Measurements from ENCODE around the gene ZNF697. TPM values are rescaled to one million over a fixed set of nuclear protein-coding genes. Genes with fewer than 3 reads are reported as not detected.

ZNF697 gene
- total RNA-seq, 1 donor from 2014 or later, result 3.0 TPM

- DNase-seq (ENCODE audit: low read depth), result no peak
Observed at GRCh38 chr1:119664067-119664466, 16.0 kb upstream of the ZNF697 start.

GRCh38 chr1:119662034-119662437 is 14.0 kb upstream of the ZNF697 start:
- no peak for DNase-seq (ENCODE audit: low read depth)

DNA sequence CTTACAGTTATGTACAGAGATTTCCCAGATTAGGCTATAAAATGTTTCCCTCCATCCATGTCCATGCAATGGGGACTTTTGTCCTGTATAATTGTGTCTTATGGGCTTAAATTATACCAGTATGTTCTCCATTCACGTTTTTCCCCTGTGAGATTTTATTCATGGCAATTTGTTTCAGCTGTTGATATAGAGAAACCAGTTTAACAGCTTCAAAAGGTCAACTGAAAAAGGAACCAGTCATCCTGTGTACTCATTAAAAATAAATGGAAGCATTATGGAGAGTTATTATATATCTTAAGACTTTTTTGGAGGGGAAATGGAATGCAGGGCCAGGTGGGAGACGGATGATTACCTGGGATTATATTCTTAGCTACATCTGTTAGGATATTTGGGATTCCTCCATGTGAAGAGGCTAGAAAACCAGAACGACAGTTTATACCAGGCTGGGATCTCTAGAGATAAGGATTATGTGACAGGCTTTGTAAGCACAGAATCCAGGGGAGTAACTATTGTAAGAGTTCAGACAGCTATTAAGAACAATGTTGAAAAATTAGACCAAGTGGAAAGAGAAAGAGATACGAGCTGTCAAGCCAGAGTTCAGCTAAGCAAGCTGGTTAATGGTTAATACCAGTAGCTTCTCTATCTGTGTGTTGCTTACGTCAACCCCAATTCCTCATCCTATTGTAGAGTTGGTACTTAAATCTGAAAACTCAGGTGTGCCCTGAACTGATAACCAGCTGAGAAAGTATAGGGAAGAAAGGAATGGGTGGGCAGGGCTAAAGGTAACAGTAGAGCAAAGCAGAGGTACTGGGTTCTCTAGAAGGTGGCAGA is 12.4 kb upstream of the ZNF697 start:
- DNase-seq (ENCODE audit: low read depth), result no peak

DNA sequence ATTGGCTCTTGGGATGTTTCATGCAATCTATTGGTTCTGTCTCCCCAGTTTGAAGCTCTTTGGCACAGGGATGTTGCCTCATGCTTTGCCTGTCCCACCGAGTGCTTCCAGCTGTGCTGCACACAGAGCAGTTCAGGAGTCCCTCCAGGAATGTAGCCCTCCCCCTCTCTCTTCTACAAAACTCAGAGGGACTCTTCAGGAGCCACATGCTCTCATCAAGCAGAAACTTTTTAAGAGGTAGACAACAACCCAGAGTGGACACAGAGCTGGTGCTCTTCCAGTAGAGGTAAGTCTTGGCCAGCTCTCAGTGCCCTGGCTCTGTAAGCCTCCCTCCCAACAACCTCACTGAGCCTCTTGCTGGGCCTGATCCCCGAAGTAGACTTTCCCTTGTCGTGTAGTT is 11.6 kb upstream of the ZNF697 start:
- no peak for DNase-seq (ENCODE audit: low read depth)

DNA sequence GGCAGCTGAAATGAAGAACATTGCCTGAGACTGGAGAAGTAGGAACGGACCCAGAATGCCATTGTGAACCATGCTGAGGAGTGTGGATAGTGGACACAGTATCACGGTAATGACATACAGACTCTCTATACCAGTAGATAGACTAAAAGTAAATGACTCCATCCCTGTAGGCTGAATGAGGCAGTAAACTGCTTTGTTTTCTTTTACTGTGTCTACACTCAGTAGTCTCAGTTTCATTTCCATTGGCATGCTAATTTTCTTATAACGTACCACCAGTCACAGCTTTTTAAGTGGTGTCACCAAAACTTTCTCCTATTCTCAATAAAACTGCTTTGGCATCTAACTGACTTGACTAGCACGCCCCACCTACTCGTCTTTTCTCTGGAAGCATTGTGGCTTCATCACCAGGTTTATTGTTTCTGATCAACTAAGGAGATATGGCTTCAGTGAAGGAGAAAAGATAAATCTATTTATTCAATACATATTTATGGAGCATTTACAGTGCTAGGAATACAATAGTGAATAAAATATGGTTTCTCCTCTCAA is 8.4 kb upstream of the ZNF697 start:
- no peak for DNase-seq (ENCODE audit: low read depth)

DNA sequence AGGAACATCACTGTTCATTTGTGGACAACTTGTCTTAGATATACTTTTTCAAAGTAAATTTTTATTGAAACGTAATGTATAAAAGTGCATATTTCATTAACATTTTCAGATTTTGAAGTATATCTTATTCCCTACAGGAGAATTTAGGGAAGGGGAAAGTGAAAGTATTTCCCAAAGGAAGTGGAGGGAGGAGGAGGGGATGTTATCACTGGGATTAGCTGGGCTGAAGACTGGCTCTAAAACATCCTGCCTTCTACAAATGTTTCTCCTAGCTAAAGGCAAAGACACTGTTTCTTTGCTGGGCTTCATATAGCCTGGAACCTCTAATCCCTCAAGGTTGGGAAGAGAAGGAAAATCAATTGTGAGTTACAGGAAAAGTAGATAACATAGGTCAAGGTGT is 7.1 kb upstream of the ZNF697 start:
- no peak for DNase-seq (ENCODE audit: low read depth)

GRCh38 chr1:119653839-119654170 is 5.7 kb upstream of the ZNF697 start:
- no peak for DNase-seq (ENCODE audit: low read depth)

DNA sequence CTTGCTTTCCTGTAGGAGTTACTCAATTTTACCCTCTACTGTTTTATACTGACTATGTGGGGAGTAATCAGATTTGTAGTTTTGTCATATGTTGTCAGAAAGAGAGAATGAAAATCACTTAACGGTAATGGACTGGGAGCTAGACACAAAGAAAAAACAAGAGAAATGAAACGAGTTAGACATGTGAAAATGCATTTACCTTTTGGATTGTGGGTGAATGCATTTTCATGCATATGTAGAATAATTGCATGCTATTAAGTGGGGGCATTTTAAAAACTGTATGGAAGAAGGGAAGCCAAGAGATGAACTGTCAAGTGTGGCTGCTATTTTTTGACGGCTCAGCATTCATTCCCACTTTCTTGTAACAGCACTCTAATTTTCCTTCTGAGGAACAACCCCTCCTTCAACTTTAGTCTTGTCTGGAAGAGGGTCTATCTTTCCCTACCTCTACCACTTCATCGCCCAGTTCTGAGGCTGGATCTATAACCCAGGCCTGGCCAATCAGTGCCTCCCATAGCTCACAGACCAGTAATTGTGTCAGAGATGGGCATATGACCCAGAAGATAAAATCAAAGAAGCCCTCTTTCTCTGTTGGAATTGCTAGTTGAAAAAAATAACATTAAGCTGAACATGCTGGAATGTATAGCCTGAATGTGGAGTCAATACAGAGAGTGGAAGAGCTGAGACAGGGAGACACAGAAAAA is 5.2 kb upstream of the ZNF697 start:
- no peak for DNase-seq (ENCODE audit: low read depth)

- DNase-seq (ENCODE audit: low read depth), result no peak
Observed at GRCh38 chr1:119652587-119652986, 4.5 kb upstream of the ZNF697 start.

GRCh38 chr1:119651641-119652040 is 3.6 kb upstream of the ZNF697 start:
- DNase-seq (ENCODE audit: low read depth), result no peak

- no peak for DNase-seq (ENCODE audit: low read depth)
Observed at GRCh38 chr1:119651133-119651532, 3.1 kb upstream of the ZNF697 start.

DNA sequence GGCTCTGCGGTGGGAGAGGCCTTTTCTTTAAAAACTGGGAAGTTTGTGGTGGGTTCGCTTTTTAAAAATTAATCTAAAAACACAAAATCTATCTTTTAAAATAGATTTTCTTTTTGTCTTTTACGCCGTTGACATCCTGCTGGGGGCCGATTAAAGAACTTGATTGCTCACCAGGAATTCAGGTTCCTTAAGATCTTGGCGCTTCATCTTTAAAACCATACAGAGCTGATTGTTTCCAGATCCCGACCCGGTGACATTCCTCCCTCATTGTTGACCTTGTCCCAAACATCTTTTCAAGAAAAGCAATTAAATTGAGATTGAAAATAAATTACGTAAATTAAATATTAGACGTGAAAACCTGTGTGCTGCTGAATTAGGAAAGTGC is 546 bp upstream of the ZNF697 start:
- DNase-seq (ENCODE audit: low read depth), result no peak

DNA sequence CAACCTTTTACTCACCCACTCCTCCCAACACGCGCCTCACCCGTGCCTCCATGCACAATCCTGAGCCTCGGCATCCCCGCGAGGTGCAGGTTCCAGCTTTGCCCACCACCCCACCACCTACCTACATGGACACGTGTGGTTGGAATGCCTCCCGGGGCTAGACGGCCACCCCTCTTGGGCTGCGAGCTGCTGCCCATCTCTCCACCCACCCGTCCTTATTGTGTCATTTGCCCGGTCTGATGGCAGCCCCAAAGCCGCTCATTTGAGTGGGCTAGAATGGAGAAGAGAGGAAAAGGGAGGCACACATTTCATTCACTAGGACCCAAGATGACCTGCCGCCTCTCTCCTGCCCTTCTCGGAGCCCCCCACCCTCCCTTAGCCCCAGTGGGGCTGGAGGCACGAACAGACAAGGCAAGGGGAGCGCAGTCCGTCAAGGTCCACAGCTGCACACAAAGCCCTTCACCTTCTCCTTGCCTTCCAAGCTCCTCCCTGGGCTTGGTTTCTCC is 785 bp downstream of the ZNF697 start:
- no peak for DNase-seq (ENCODE audit: low read depth)

GRCh38 chr1:119646521-119647227 is 1.4 kb downstream of the ZNF697 start:
- DNase-seq (ENCODE audit: low read depth), result no peak

DNA sequence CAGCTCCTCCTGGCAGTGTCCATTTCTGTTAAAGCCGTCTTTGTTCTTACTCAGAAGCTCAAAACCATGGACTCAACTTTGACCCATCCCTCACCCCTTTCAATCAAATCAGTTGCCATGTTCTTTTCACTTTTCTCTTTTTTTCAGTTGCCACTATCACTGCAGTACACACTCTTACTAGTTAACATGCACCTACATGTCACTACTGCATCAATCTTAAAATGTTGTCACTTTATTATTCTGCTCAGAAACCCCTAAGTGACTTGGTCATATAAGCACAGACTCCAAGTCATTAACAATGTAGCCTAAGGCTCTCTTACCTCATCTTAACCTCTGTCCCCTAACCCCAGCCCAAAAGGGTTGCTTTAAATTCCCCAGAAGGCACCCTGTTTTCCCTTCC is 9.0 kb downstream of the ZNF697 start:
- DNase-seq (ENCODE audit: low read depth), result no peak

DNA sequence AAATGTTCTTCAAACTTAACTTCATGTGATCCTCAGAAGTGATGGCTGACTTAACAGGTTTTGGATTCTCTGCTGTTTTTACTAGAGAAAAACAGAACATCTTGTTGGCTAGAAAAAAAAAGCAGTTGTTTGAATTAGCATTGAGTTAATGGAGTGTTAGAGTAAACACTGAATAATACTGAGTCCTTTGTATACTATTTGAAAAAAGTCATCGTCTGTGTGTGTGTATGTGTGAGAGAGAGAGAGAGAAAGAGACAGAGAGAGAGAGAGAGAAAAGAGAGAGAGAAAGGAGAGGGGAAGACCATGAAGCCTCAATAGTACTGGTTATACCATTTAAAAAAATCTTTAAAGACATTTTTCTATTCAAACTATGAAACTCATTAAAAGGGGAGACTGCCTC is 10.4 kb downstream of the ZNF697 start:
- no peak for DNase-seq (ENCODE audit: low read depth)

DNA sequence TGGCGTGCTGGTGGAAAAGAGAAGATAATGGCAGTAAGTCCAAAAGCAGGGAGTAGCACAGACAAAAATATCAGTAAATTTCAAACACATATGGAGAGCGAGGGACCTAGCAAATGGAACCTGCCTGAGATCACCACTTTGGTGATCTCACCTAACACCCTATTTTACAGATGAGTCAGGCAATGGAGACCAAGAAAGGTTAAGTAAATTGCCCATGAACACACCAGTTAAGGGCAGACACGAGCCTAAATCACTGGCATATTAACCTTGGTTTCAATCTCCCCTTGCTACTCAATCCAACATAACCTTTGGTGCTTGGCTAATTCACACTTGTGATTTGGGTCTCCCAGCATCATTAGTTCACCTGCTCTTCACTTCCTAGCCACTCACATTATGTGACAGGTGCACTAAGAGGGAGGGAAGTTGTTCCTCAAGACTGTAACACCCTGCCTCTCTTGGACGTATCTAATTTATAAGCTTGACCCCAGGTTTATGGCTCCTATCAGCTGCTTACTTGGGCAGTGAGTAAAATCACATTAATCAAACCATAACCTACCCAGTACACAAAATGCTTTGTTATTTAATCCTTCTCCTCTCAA is 11.5 kb downstream of the ZNF697 start:
- DNase-seq (ENCODE audit: low read depth), result no peak

GRCh38 chr1:119635811-119636390 is 12.2 kb downstream of the ZNF697 start:
- no peak for DNase-seq (ENCODE audit: low read depth)

DNA sequence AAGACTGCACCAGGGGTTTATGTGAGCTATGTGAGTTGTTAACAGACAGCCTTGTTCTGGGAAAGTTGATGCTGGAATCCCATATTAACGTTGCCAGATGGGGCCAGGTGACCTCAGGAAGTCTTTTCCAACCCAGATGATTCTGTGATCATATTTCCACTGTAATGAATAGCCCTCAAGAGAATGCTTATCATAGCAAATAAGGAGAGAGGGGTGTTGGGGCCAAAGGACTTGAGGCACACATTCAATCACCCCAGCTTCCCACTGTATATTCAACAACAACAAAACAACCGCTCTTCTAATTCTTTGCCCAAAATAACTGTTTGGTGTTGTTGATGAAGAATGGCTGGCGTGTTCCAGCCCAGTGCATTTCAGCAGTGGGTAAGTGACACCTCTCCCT is 14.1 kb downstream of the ZNF697 start:
- no peak for DNase-seq (ENCODE audit: low read depth)

DNA sequence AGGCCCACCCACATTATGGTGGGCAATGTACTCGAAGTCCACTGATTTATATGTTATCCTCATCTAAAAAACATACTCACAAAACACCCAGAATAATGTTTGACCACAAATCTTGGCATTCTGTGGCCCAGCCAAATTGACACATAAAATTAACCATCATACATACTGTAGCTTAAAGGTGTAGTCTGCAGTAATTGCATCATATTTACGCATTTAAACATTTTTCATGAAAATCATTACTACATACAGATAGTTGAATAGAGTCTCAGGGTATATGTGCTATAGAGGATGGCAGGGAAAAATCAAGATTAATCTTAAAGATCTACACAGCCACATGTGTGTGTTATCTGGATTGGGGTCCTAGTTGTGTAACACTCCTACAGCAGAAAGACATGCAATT is 14.5 kb downstream of the ZNF697 start:
- DNase-seq (ENCODE audit: low read depth), result no peak

DNA sequence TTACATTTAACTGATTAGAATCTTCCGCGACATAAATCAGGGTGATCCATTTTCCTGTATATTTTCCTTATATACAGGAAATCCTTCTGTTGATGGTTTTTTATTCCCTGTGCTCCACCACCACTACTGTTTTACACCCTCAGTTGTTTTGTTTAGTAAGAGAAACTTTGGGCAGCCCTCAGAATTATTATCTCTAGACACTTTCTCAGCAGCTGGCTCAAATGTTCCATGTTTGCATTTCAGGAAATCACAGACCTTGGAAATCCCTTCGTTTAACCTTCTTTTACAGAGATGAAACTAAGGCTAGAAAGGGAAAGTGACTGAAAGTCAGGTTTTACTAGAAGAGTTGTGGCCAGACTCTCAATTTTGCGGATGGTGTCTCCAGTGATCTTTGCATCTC is 15.2 kb downstream of the ZNF697 start:
- DNase-seq (ENCODE audit: low read depth), result no peak

All from myocyte (in vitro differentiated cells).